CD4-positive, alpha-beta T cell (primary cell): ENCODE data around the gene DYNLT5. TPM values are rescaled to one million over a fixed set of nuclear protein-coding genes. Genes with fewer than 3 reads are reported as not detected.
A peak's percentile ranks its signal among the peaks of the same experiment; 100 is the strongest.
"Not testable (repeated sequence)": the region's sequence is repeated elsewhere in the genome, so short reads cannot be mapped to it uniquely, and the experiment has no call there.

Source experiments
- ATAC-seq: fragments of 200-7000 bp; cut with Tn5 transposase; one replicate; pipeline ENCODE4 v1.10.0; 2022; ENCODE audit warnings: mild to moderate bottlenecking; ENCODE audit not compliant: poor library complexity
- CTCF ChIA-PET: fragments of 350-600 bp; sonication (Branson Sonifier 250); formaldehyde crosslinking; loops from one replicate; lab custom pipeline; 2021; ENCODE audit warnings: antibody characterized with exemption, inconsistent platforms; lab: Charles Lee
- POLR2A ChIA-PET: fragments of 350-600 bp; sonication (Branson Sonifier 250); formaldehyde crosslinking; loops from one replicate; lab custom pipeline; 2021; ENCODE audit warnings: antibody characterized with exemption, inconsistent platforms; lab: Charles Lee
- DNase-seq, 14 experiments: peaks; one replicate each; pipeline ENCODE4 v3.0.0-alpha.2; 2013 to 2020; ENCODE audit warnings: mixed read lengths in 2 of 14
- H3K27ac ChIP-seq, 2 donors: one replicate each; pipeline versions ENCODE4 v1.5.1 to v1.7.0; 2013; ENCODE audit warnings: low read length in 2 of 2, low read depth in 1 of 2, mild to moderate bottlenecking in 1 of 2
- H3K27me3 ChIP-seq, 2 experiments: 1 replicate in 1 of 2; 2 replicates in 1 of 2; pipeline versions ENCODE4 v1.6.1 to v1.7.0; 2013; ENCODE audit warnings: low read length in 2 of 2, control low read depth in 1 of 2, mild to moderate bottlenecking in 1 of 2, moderate library complexity in 1 of 2; ENCODE audit not compliant: insufficient read depth in 2 of 2, control insufficient read depth in 1 of 2
- H3K36me3 ChIP-seq: one replicate; pipeline ENCODE4 v1.6.1; 2013; ENCODE audit warnings: low read length, control low read depth; ENCODE audit not compliant: insufficient read depth
- H3K4me1 ChIP-seq: one replicate; pipeline ENCODE4 v1.6.1; 2013; ENCODE audit warnings: low read length, control low read depth; ENCODE audit not compliant: insufficient read depth
- H3K4me3 ChIP-seq: one replicate; pipeline ENCODE4 v1.5.1; 2013; ENCODE audit warnings: mild to moderate bottlenecking, low read length, moderate library complexity
- H3K9me3 ChIP-seq, 2 experiments: 1 replicate in 1 of 2; 2 replicates in 1 of 2; pipeline versions ENCODE4 v1.6.1 to v1.7.0; 2013; ENCODE audit warnings: low read length in 2 of 2, mild to moderate bottlenecking in 2 of 2, control low read depth in 1 of 2, moderate library complexity in 1 of 2; ENCODE audit not compliant: control insufficient read depth in 1 of 2, insufficient read depth in 1 of 2
- H3K27ac Mint-ChIP-seq: one replicate; pipeline ENCODE4 v1.8.0; 2020; ENCODE audit warnings: mixed read lengths
- H3K27me3 Mint-ChIP-seq: one replicate; pipeline ENCODE4 v1.8.0; 2021; ENCODE audit warnings: mixed read lengths
- H3K36me3 Mint-ChIP-seq: one replicate; pipeline ENCODE4 v1.8.0; 2021; ENCODE audit warnings: low read depth, mixed read lengths
- H3K4me1 Mint-ChIP-seq: one replicate; pipeline ENCODE4 v1.8.0; 2021; ENCODE audit warnings: low read depth, mixed read lengths
- H3K4me3 Mint-ChIP-seq: one replicate; pipeline ENCODE4 v1.8.0; 2020; ENCODE audit warnings: mild to moderate bottlenecking, mixed read lengths
- H3K9me3 Mint-ChIP-seq: one replicate; pipeline ENCODE4 v1.8.0; 2020; ENCODE audit warnings: mixed read lengths
- CTCF ChIP-seq: fragments of 200-600 bp; IDR thresholded peaks from one replicate; pipeline ENCODE4 v1.8.0; 2022; ENCODE audit warnings: antibody characterized with exemption, mild to moderate bottlenecking
- intact Hi-C, 2 experiments: fragments of 100-400 bp; cut with DNase I in 1 of 2; cut with micrococcal nuclease in 1 of 2; formaldehyde crosslinking; loops; one replicate each; pipeline versions ENCODE4 v1.15.1 to v1.9.0; 2023 to 2025; cut with DNase I, micrococcal nuclease
- total RNA-seq, 174 experiments: library from RNA in 2 of 174; stranded (reverse) in 2 of 174; gene quantifications; one replicate each; pipeline ENCODE4 v1.2.3 and lab custom pipeline; 2021 to 2026

The DYNLT5 gene
- total RNA-seq, 2 experiments from 2014 or later, result not detected

GRCh38 chr1:66731170-66731865 lies 20.9 kb upstream of the DYNLT5 start:
- DNase-seq, result no peak
- Histone ChIP-seq H3K4me1 (peaks cover 2% of the 10 kb centered on the region), H3K4me3 (no peak overlapping the region), H3K27me3 (no peaks in the 10 kb centered on the region), H3K27ac (no peak overlapping the region), H3K9me3 (no peaks in the 10 kb centered on the region), H3K36me3 (no peaks in the 10 kb centered on the region)
- POLR2A ChIA-PET, result no interaction called here
- CTCF ChIA-PET, result no interaction called here
- H3K4me1 Mint-ChIP-seq, result peaks cover 19% of the 10 kb centered on the region
- H3K27ac Mint-ChIP-seq, result no peak overlapping the region
- TF ChIP-seq CTCF, result no peak
- H3K36me3 Mint-ChIP-seq, result no peaks in the 10 kb centered on the region
- no peak for ATAC-seq
- peaks cover 1% of the 10 kb centered on the region for H3K27me3 Mint-ChIP-seq
- intact Hi-C loops, result no loop called here
- no peak overlapping the region for H3K4me3 Mint-ChIP-seq
- H3K9me3 Mint-ChIP-seq, result no peaks in the 10 kb centered on the region

GRCh38 chr1:66732407-66733166 lies 19.7 kb upstream of the DYNLT5 start:
- no peak overlapping the region for H3K27ac ChIP-seq
- ChIA-PET POLR2A (no interaction called here), CTCF (no interaction called here)
- H3K36me3 ChIP-seq, result no peaks in the 10 kb centered on the region
- Mint-ChIP-seq H3K27ac (peak overlapping the region; percentile 27), H3K4me1 (peaks cover 18% of the 10 kb centered on the region), H3K9me3 (no peaks in the 10 kb centered on the region), H3K27me3 (no peaks in the 10 kb centered on the region), H3K4me3 (no peak overlapping the region), H3K36me3 (no peaks in the 10 kb centered on the region)
- ATAC-seq, result no peak
- peak in 2 of 14 experiments; percentile 22 to 51 for DNase-seq
- no peak for TF ChIP-seq CTCF
- H3K4me3 ChIP-seq, result no peak overlapping the region
- H3K4me1 ChIP-seq, result peaks cover 2% of the 10 kb centered on the region
- no peaks in the 10 kb centered on the region for H3K9me3 ChIP-seq
- intact Hi-C loops, result no loop called here
- H3K27me3 ChIP-seq, result no peaks in the 10 kb centered on the region

- Mint-ChIP-seq H3K36me3 (no peaks in the 10 kb centered on the region), H3K27me3 (no peaks in the 10 kb centered on the region), H3K27ac (no peak overlapping the region), H3K4me3 (no peak overlapping the region), H3K9me3 (no peaks in the 10 kb centered on the region), H3K4me1 (peaks cover 17% of the 10 kb centered on the region)
- H3K27me3 ChIP-seq, result no peaks in the 10 kb centered on the region
- intact Hi-C loops, result no loop called here
- no peak overlapping the region for H3K4me3 ChIP-seq
- ChIA-PET CTCF (no interaction called here), POLR2A (no interaction called here)
- no peaks in the 10 kb centered on the region for H3K9me3 ChIP-seq
- ATAC-seq (no peak), DNase-seq (no peak)
- no peak for TF ChIP-seq CTCF
- H3K27ac ChIP-seq, result no peak overlapping the region
- no peaks in the 10 kb centered on the region for H3K36me3 ChIP-seq
- peaks cover 2% of the 10 kb centered on the region for H3K4me1 ChIP-seq
Observed at GRCh38 chr1:66733348-66734017, 18.8 kb upstream of the DYNLT5 start.

GRCh38 chr1:66734531-66734930 lies 17.7 kb upstream of the DYNLT5 start:
- H3K27ac Mint-ChIP-seq, H3K27me3 Mint-ChIP-seq, DNase-seq, intact Hi-C loops, H3K4me3 Mint-ChIP-seq, H3K36me3 ChIP-seq, H3K27ac ChIP-seq, H3K36me3 Mint-ChIP-seq, H3K4me1 ChIP-seq, H3K9me3 Mint-ChIP-seq, CTCF ChIA-PET, H3K27me3 ChIP-seq, ATAC-seq, H3K9me3 ChIP-seq, POLR2A ChIA-PET, H3K4me3 ChIP-seq: not testable (repeated sequence)
- H3K4me1 Mint-ChIP-seq, result peaks cover 12% of the 10 kb centered on the region
